Measurements from ENCODE around the gene JRKL. TPM values are rescaled to one million over a fixed set of nuclear protein-coding genes. Genes with fewer than 3 reads are reported as not detected.

The JRKL gene
- total RNA-seq, 1 experiment from 2014 or later, result 13.5 TPM

GRCh38 chr11:96342961-96343711 is 46.7 kb upstream of the JRKL start, which contains the start of gene MAML2:
Gene MAML2 (minus strand): TSS chr11:96343195. CDS start chr11:96341895, 1,300 bp downstream.
- H2AFZ ChIP-seq, result peak within 1 kb of the TSS; percentile 84
- BruUV-seq (replicated peaks), result no TSS peak

GRCh38 chr11:96356848-96357247 is 33.0 kb upstream of the JRKL start:
- TF ChIP-seq EZH2 (IDR thresholded peaks at IDR 0.05; ENCODE audit: low read depth), result no peak
- no peak for TF ChIP-seq CTCF (conservative IDR thresholded peaks at IDR 0.05)
- POLR2A ChIA-PET (ENCODE audit: unreplicated experiment), result no interaction called here

More at GRCh38 chr11:96342961-96343711, 46.7 kb upstream of the JRKL start, which contains the start of gene MAML2:
- CTCF ChIA-PET, result interaction anchor here (0.6 to 3.2 kb wide), 18 partner anchors 18 to 1596 kb away, joined by 3 to 17 read pairs (median 4); partner anchors contain the start of genes CCDC82 and JRKL
- no peaks in the 10 kb centered on the region for H3K9me3 ChIP-seq (ENCODE audit: insufficient read depth, low read depth)
- H3K4me2 ChIP-seq, result peak within 1 kb of the TSS; percentile 90
- TF ChIP-seq CTCF (conservative IDR thresholded peaks at IDR 0.05) (peak; percentile 83), EZH2 (IDR thresholded peaks at IDR 0.05; ENCODE audit: low read depth) (no peak)
- H3K9me2 ChIP-seq (ENCODE audit: insufficient read depth), result no peaks in the 10 kb centered on the region
- peaks cover 49% of the 10 kb centered on the region for H3K79me2 ChIP-seq (ENCODE audit: low read depth)
- H3K4me1 ChIP-seq (replicated peaks; ENCODE audit: insufficient read depth), result peaks cover 35% of the 10 kb centered on the region
- POLR2A ChIA-PET (ENCODE audit: unreplicated experiment), result interaction anchor here (0.5 to 2.3 kb wide), 14 partner anchors 37 to 334 kb away, joined by 3 to 26 read pairs (median 6); partner anchors contain the start of genes CCDC82 and JRKL
- peak; percentile 89 for DNase-seq
- no peaks in the 10 kb centered on the region for H3K27me3 ChIP-seq (ENCODE audit: insufficient read depth, low read depth)
- no peaks in the 10 kb centered on the region for H4K20me1 ChIP-seq (ENCODE audit: insufficient read depth)
- peak within 1 kb of the TSS; percentile 70 for H3K27ac ChIP-seq
- peaks cover 10% of the 10 kb centered on the region; the same call in 1 of the 2 replicates for H3F3A ChIP-seq (ENCODE audit: insufficient read depth, low read depth)
- peak within 1 kb of the TSS; percentile 78 for H3K4me3 ChIP-seq
- intact Hi-C loops (cut with micrococcal nuclease; ENCODE audit: unreplicated experiment), result loop anchor here (1.0 to 5.0 kb wide), 10 partner anchors 29 to 507 kb away; partner anchors contain the start of genes CCDC82 and MTMR2
- peaks cover 5% of the 10 kb centered on the region; the same call in 1 of the 2 replicates for H3K36me3 ChIP-seq (ENCODE audit: low read depth)

GRCh38 chr11:96357794-96358193 is 32.0 kb upstream of the JRKL start:
- Histone ChIP-seq H3K36me3 (ENCODE audit: low read depth) (0 out of 2 replicates have a peak, but pooled peaks cover 7% of the 10 kb centered on the region), H3K27ac (no peak overlapping the region), H3K27me3 (ENCODE audit: insufficient read depth, low read depth) (no peaks in the 10 kb centered on the region), H3K4me3 (no peak overlapping the region), H4K20me1 (ENCODE audit: insufficient read depth) (no peaks in the 10 kb centered on the region), H2AFZ (no peak overlapping the region), H3K4me2 (no peak overlapping the region), H3K9me3 (ENCODE audit: insufficient read depth, low read depth) (no peaks in the 10 kb centered on the region), H3F3A (ENCODE audit: insufficient read depth, low read depth) (no peaks in the 10 kb centered on the region), H3K9me2 (ENCODE audit: insufficient read depth) (no peaks in the 10 kb centered on the region; the same call in 1 of the 2 replicates), H3K79me2 (ENCODE audit: low read depth) (no peaks in the 10 kb centered on the region), H3K4me1 (replicated peaks; ENCODE audit: insufficient read depth) (no peaks in the 10 kb centered on the region)
- POLR2A ChIA-PET (ENCODE audit: unreplicated experiment), result no interaction called here
- DNase-seq, result no peak
- CTCF ChIA-PET, result no interaction called here
- TF ChIP-seq CTCF (conservative IDR thresholded peaks at IDR 0.05) (no peak), EZH2 (IDR thresholded peaks at IDR 0.05; ENCODE audit: low read depth) (no peak)
- intact Hi-C loops (cut with micrococcal nuclease; ENCODE audit: unreplicated experiment), result no loop called here
- no TSS peak for BruUV-seq (replicated peaks)

More at GRCh38 chr11:96356848-96357247, 33.0 kb upstream of the JRKL start:
- CTCF ChIA-PET, result no interaction called here
- Histone ChIP-seq H3K27ac (no peak overlapping the region), H4K20me1 (ENCODE audit: insufficient read depth) (no peaks in the 10 kb centered on the region), H3K27me3 (ENCODE audit: insufficient read depth, low read depth) (no peaks in the 10 kb centered on the region), H2AFZ (no peak overlapping the region), H3F3A (ENCODE audit: insufficient read depth, low read depth) (no peaks in the 10 kb centered on the region), H3K4me1 (replicated peaks; ENCODE audit: insufficient read depth) (no peaks in the 10 kb centered on the region), H3K4me3 (no peak overlapping the region), H3K4me2 (no peak overlapping the region), H3K79me2 (ENCODE audit: low read depth) (no peaks in the 10 kb centered on the region), H3K9me3 (ENCODE audit: insufficient read depth, low read depth) (no peaks in the 10 kb centered on the region), H3K9me2 (ENCODE audit: insufficient read depth) (no peaks in the 10 kb centered on the region; the same call in 1 of the 2 replicates), H3K36me3 (ENCODE audit: low read depth) (0 out of 2 replicates have a peak, but pooled peaks cover 7% of the 10 kb centered on the region)
- intact Hi-C loops (cut with micrococcal nuclease; ENCODE audit: unreplicated experiment), result no loop called here
- DNase-seq, result no peak
- BruUV-seq (replicated peaks), result no TSS peak

Measured in PC-9 (cell line).